OCI-LY3 (cell line): Measurements from ENCODE around the gene CHD6.

Experiments used
- H2AFZ ChIP-seq: fragments of 200-600, 300-600 bp; shearing (Covaris generic); 2 replicates; pipeline ENCODE4 v1.6.0; 2014; ENCODE audit warnings: antibody characterized with exemption, low read depth, low read length
- H3K27ac ChIP-seq: fragments of 200-600, 300-600 bp; sonication (generic); 2 replicates; pipeline ENCODE4 v1.5.1; 2014; ENCODE audit warnings: mild to moderate bottlenecking, low read length, moderate library complexity, mixed read lengths
- H3K27me3 ChIP-seq: fragments of 200-600, 300-600 bp; sonication (generic); 2 replicates; pipeline ENCODE4 v1.6.1; 2014; ENCODE audit warnings: low read depth, low read length, mixed read lengths
- H3K36me3 ChIP-seq: fragments of 200-600, 300-600 bp; sonication (generic); replicated peaks from 2 replicates; pipeline ENCODE3; 2014; ENCODE audit warnings: low read depth, low read length, mixed read lengths
- H3K4me1 ChIP-seq: fragments of 300-600, 200-600 bp; sonication (generic); 2 replicates; pipeline ENCODE4 v1.6.1; 2014; ENCODE audit warnings: low read length, mixed read lengths
- H3K4me2 ChIP-seq: fragments of 200-600, 300-600 bp; sonication (generic); 2 replicates; pipeline ENCODE4 v1.6.1; 2014; ENCODE audit warnings: low read length, mixed read lengths
- H3K4me3 ChIP-seq: fragments of 300-600, 200-600 bp; sonication (generic); 2 replicates; pipeline ENCODE4 v1.5.1; 2014; ENCODE audit warnings: antibody characterized with exemption, mild to moderate bottlenecking, low read length, moderate library complexity
- H3K79me2 ChIP-seq: fragments of 300-600, 200-600 bp; shearing (Covaris generic); 2 replicates; pipeline ENCODE4 v1.6.1; 2014; ENCODE audit warnings: mild to moderate bottlenecking, low read length, mixed read lengths
- H3K9ac ChIP-seq: fragments of 300-600, 200-600 bp; shearing (Covaris generic); 2 replicates; pipeline ENCODE4 v1.6.0; 2014; ENCODE audit warnings: mild to moderate bottlenecking, low read length, moderate library complexity
- H3K9me3 ChIP-seq: fragments of 200-600, 300-600 bp; shearing (Covaris generic); 2 replicates; pipeline ENCODE4 v1.6.1; 2014; ENCODE audit warnings: low read length, mixed read lengths; ENCODE audit not compliant: insufficient read depth
- H4K20me1 ChIP-seq: fragments of 200-600, 300-600 bp; sonication (generic); 2 replicates; pipeline ENCODE4 v1.6.1; 2016; ENCODE audit warnings: low read length, mixed read lengths; ENCODE audit not compliant: insufficient read depth
- EZH2phosphoT487 ChIP-seq: fragments of 200-600 bp; shearing (Covaris generic); IDR thresholded peaks from 2 replicates; pipeline ENCODE4 v1.6.1; 2018; ENCODE audit warnings: antibody characterized with exemption, mixed run types, low read depth
- TF ChIP-seq, protein P1 (sequence below): fragments of 200-600, 300-600 bp; sonication (generic); IDR thresholded peaks from 2 replicates; pipeline ENCODE4 v1.5.1; 2014; ENCODE audit warnings: antibody characterized with exemption, low read length, low read depth

Gene CHD6

GRCh38 chr20:41436679-41437078, 181.5 kb downstream of the CHD6 start:
- no peak overlapping the region for H3K4me2 ChIP-seq
- H3K27ac ChIP-seq, result no peak overlapping the region

GRCh38 chr20:41433203-41433602, 185.0 kb downstream of the CHD6 start:
- Histone ChIP-seq H4K20me1 (no peaks in the 10 kb centered on the region), H3K36me3 (peaks cover 62% of the 10 kb centered on the region), H3K4me1 (peaks cover 47% of the 10 kb centered on the region), H3K27ac (peak overlapping the region; percentile 76), H3K79me2 (no peaks in the 10 kb centered on the region), H3K9ac (no peak overlapping the region; the same call in 1 of the 2 replicates), H3K4me2 (peak overlapping the region; percentile 51), H3K9me3 (no peaks in the 10 kb centered on the region), H2AFZ (no peak overlapping the region), H3K4me3 (no peak overlapping the region), H3K27me3 (no peaks in the 10 kb centered on the region)
- TF ChIP-seq, protein P1, sequence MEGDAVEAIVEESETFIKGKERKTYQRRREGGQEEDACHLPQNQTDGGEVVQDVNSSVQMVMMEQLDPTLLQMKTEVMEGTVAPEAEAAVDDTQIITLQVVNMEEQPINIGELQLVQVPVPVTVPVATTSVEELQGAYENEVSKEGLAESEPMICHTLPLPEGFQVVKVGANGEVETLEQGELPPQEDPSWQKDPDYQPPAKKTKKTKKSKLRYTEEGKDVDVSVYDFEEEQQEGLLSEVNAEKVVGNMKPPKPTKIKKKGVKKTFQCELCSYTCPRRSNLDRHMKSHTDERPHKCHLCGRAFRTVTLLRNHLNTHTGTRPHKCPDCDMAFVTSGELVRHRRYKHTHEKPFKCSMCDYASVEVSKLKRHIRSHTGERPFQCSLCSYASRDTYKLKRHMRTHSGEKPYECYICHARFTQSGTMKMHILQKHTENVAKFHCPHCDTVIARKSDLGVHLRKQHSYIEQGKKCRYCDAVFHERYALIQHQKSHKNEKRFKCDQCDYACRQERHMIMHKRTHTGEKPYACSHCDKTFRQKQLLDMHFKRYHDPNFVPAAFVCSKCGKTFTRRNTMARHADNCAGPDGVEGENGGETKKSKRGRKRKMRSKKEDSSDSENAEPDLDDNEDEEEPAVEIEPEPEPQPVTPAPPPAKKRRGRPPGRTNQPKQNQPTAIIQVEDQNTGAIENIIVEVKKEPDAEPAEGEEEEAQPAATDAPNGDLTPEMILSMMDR, result no peak
- TF ChIP-seq EZH2phosphoT487, result no peak

More at GRCh38 chr20:41436679-41437078, 181.5 kb downstream of the CHD6 start:
- peaks cover 63% of the 10 kb centered on the region for H3K36me3 ChIP-seq
- no peak overlapping the region for H3K4me3 ChIP-seq
- H3K79me2 ChIP-seq, result no peaks in the 10 kb centered on the region
- H3K9ac ChIP-seq, result no peak overlapping the region
- peaks cover 19% of the 10 kb centered on the region for H3K4me1 ChIP-seq
- no peak for TF ChIP-seq EZH2phosphoT487
- TF ChIP-seq, protein P1, result no peak
- no peak overlapping the region for H2AFZ ChIP-seq
- no peaks in the 10 kb centered on the region for H3K9me3 ChIP-seq
- H3K27me3 ChIP-seq, result no peaks in the 10 kb centered on the region
- no peaks in the 10 kb centered on the region for H4K20me1 ChIP-seq

DNA sequence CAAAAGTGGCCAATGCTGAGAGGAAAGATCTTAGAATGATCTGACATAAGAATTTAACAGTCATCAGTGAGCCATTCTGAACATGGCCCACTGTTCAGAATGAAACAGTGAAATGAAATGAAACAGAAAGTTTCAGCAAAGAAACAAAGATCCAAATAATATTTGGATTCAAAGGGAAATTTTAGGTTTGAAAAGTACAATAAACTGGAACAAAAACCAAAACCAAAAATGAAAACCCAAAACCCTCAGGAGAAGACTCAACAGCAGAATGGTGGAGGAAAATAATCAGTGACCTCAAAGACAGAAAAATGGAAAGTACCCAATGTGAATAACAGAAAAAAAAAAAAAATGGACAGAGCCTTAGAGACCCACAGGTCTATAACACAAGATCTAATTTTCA, 185.4 kb downstream of the CHD6 start:
- Histone ChIP-seq H3K79me2 (no peaks in the 10 kb centered on the region), H3K36me3 (peaks cover 62% of the 10 kb centered on the region), H3K9ac (peak overlapping the region; percentile 14; the same call in 1 of the 2 replicates), H3K9me3 (no peaks in the 10 kb centered on the region), H3K4me1 (peaks cover 52% of the 10 kb centered on the region), H3K27me3 (no peaks in the 10 kb centered on the region), H2AFZ (no peak overlapping the region), H3K4me2 (peak overlapping the region; percentile 51), H3K4me3 (peak overlapping the region; percentile 9), H4K20me1 (no peaks in the 10 kb centered on the region), H3K27ac (peak overlapping the region; percentile 76)
- TF ChIP-seq EZH2phosphoT487, result no peak
- TF ChIP-seq, protein P1, result no peak

- no peaks in the 10 kb centered on the region for H3K9me3 ChIP-seq
- peak overlapping the region; percentile 37 for H3K4me2 ChIP-seq
- H3K4me3 ChIP-seq, result no peak overlapping the region
- H3K36me3 ChIP-seq, result peaks cover 65% of the 10 kb centered on the region
- H2AFZ ChIP-seq, result no peak overlapping the region
- H4K20me1 ChIP-seq, result no peaks in the 10 kb centered on the region
- H3K4me1 ChIP-seq, result peaks cover 54% of the 10 kb centered on the region
- no peaks in the 10 kb centered on the region for H3K27me3 ChIP-seq
- H3K79me2 ChIP-seq, result no peaks in the 10 kb centered on the region
- H3K9ac ChIP-seq, result no peak overlapping the region
- peak overlapping the region; percentile 69 for H3K27ac ChIP-seq
- no peak for TF ChIP-seq EZH2phosphoT487
- TF ChIP-seq, protein P1, result no peak
These were observed 189.9 kb downstream of the CHD6 start for GRCh38 chr20:41428285-41428684.
